Stimulated activated CD4-positive, alpha-beta T cell treated with anti-CD3 and anti-CD28 coated beads, Interleukin-4, amount 100 ng/mL, for 1 hour (primary cell): ENCODE results near the gene FRAT1.

Experiments used
- DNase-seq: peaks from one replicate; pipeline ENCODE4 v3.0.0-alpha.2; 2020

FRAT1 gene

DNA sequence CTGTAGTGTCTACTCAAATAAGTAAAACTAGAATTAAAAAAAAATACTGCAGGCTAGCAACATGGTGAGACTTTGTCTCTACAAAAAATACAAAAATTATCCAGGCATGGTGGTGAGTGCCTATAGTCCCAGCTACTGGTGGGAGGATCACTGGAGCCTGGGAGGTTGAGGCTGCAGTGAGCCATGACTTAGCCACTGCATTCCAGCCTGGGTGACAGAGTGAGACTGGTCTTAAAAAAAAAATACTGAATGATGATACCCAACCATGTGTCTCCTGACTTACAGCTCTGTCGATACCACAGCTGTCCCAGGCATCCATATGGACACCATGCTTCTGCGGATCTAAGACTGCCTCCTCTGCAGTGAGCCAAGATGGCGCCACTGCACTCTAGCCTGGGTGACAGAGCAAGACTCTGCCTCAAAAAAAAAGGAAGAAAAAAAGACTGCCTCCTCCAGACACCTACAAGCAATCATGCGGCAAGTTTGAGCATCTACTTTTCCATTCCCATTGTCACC, 7.9 kb upstream of the FRAT1 start:
- no peak for DNase-seq

DNA sequence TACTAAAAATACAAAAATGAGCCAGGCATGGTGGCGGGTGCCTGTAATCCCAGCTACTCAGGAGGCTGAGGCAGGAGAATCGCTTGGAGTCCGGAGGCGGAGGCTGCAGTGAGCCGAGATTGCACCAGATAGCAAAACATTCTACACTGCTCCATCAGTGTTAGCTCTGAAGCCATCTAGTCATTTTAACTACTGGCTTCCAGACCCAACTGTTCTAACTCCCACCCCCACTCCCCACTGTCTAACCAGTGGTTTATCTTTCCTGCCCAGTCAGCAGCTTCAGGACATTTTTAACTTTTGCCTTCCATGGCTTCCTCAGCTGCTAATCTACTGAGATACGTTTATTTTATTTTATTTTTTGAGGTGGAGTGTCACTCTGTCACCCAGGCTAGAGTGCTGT, 6.2 kb upstream of the FRAT1 start:
- no peak for DNase-seq

DNA sequence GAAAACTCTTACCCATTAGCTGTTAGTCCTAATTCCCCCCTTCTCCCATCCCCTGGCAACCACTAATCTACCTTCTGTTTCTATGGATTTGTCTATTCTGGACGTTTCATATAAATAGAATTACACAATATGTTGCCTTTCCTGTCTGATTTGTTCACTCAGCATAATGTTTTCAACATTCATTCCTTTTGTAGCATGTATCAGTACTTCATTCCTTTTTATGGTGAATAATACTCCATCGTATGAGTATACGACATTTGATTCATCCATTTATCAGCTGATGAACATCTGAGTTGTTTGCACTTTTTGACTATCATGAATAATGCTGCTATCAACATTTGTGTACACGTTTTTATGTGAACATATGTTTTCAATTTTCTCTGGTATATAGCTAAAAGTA, 4.4 kb upstream of the FRAT1 start:
- no peak for DNase-seq

DNA sequence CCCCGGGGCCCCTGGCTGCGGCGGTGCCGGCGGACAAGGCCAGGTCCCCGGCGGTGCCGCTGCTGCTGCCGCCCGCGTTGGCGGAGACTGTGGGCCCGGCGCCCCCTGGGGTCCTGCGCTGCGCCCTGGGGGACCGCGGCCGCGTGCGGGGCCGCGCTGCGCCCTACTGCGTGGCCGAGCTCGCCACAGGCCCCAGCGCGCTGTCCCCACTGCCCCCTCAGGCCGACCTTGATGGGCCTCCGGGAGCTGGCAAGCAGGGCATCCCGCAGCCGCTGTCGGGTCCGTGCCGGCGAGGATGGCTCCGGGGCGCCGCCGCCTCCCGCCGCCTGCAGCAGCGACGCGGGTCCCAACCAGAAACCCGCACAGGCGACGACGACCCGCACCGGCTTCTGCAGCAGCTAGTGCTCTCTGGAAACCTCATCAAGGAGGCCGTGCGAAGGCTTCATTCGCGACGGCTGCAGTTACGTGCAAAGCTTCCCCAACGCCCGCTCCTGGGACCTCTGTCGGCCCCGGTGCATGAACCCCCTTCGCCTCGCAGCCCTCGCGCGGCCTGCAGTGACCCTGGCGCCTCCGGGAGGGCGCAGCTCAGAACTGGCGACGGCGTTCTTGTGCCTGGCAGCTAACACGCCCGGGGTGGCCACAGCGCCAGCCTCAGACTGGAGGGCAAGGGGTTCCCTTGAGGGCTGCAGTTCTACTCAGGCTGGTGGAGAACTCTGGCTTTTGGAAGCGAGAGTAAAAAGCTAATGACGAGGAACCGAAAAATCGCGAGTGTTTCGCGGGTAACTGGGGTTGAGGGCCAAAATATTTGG, 804 bp downstream of the FRAT1 start:
- peak; percentile 62 for DNase-seq

GRCh38 chr10:97320480-97321031, 1.5 kb downstream of the FRAT1 start:
- DNase-seq: peak; percentile 26

GRCh38 chr10:97321032-97321803, 2.1 kb downstream of the FRAT1 start:
- DNase-seq: peak; percentile 11

DNA sequence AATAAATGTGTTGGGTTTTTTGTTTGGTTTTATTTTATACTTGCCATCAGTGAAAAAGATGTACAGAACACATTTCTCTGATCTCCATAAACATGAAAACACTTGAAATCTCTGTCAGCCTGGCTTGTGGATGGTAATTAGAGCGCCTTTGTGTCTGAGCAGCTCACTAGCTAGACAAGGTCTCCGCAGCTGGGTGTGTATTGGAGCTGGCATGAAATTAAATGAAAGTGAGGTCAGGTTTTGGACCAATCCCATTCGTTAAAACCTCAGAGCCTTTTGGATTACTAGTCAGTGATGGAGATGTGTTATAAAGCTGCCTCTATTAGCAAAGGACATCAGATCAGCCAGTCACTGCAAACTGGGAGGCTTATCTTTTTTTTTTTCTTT, 2.7 kb downstream of the FRAT1 start:
- no peak for DNase-seq

DNA sequence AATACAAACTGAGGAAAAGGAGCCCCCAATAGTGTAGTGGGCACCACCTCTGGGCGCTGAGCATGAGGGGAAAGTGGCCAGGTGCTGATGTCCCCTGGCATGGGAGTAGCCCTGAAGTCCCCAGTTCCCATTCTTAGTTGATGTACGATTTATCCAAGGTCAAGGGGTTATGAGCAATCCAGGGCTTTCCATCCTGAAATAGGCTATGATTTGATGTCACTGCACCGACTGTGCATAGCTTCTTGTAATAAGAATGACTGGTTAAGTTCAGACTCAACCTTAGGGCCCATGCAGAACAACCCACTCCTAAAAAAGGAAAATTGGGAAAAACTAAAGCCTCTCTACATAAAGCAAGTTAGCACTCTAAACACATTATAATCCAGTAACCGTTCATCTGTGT, 4.4 kb downstream of the FRAT1 start:
- no peak for DNase-seq

DNA sequence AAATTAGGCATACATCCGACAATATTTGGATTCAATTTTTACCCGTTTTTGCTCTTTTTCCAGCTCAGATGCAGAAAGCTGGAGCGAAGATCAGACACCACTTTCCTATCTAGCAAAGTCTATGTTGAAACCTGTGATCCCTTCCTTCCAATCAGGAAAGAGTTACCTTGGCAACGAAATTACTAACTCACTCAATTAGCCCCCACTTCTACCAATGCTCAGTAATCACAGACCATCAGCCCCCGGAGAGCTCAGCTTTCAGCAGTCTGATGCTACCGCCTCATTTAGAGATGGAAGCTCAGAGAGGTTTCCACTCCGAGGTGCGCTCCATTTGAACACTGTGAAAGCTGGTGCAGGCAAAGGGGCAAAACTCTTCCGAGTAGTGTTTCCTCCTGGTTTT, 6.7 kb downstream of the FRAT1 start:
- no peak for DNase-seq

DNA sequence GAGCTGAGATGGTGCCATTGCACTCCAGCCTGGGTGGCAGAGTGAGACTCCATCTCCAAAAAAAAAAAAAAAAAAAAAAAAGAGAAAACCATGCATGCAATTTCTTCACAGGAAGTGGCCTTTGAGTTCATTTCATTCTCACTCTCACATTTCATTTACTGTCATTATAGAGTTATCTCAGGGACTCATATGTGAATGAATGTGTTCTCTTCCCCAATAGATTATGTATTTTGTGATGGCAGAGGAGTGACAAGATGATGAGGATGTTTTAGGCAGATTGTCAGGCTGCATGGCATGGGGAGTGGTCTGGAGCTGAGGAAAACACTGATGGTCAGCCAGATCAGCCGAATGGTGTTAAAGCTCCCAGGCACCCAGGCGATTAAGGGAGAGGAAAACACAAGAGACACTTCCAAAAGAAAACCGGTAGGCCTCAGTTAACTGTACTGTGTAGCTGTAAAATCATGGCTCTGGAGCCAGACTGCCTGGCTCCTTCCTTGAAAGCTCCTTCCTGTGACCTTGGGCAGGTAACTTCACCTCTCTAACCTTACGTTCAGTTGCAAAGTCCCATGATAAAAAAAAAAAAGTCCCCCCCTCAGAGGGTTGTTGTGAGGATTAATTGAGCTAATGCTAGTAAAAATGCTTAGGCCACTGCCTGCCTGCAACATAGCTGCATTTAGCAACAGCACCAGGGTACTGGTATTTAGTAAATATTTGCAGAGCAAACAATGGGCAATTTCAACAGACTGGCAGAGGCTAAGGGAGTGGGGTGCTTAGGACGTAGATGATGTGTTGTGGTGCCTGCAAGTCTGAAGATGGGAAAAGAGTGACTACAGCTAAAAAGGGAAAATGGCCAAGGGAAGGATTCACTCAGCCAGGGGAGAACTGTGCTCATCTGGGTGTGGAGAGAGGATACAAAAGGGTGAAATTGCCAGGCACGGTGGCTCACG, 8.6 kb downstream of the FRAT1 start:
- DNase-seq: no peak

DNA sequence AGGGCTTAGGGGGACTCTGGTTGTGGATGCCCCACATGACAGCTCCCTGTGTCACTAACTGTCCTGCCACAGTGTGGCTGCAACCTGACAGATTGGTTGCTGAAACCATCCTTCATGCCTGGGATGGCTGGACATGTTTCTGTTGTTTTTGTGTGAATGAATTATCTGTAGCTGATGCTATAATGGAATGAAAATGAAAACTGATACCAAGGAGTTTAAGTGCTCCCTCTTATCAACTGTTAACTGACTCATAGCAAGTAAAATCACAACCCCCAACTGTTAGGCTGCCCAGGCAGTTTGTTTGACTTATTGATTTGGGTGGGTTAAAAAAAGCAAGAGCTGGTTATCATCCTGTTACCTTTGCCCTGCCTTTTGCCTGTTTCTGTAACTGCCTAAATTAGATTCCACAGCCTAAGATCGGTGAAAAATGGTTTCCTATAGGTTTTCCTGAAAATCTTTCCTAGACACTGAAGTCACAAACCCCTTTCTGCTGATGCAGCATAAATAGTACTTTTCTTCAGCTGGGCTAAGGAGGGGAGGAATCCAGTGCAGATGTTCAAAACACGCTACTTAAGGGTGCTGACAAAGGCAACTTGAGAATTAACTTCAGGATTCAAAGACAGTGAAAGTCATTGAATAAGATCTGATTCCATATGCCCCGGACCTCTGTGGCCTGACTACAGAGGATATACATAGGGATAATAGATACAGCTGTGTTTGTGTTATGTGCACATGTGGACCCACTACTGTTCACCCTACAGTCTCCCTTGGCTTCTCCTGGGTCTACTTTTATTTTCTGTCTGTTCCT, 9.8 kb downstream of the FRAT1 start:
- no peak for DNase-seq

DNA sequence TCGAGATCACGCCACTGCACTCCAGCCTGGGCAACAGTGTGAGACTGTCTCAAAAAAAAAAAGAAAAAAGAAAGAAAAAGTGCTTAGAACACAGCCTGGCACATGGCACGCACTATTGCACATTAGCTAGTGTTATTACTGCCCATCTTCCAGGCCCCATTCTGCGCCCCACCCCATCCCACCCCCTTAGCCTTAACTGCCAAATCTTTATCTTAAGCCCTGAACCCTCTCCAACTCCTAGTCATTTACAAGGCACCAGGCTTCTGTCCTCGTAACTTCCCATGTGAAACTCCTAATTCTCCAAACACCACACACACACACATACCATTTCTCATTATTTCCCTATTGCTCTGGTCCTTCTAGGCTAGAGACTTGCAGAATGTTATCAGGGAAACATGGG, 10.7 kb downstream of the FRAT1 start:
- no peak for DNase-seq

GRCh38 chr10:97331153-97331703, 12.2 kb downstream of the FRAT1 start:
- DNase-seq: no peak

DNA sequence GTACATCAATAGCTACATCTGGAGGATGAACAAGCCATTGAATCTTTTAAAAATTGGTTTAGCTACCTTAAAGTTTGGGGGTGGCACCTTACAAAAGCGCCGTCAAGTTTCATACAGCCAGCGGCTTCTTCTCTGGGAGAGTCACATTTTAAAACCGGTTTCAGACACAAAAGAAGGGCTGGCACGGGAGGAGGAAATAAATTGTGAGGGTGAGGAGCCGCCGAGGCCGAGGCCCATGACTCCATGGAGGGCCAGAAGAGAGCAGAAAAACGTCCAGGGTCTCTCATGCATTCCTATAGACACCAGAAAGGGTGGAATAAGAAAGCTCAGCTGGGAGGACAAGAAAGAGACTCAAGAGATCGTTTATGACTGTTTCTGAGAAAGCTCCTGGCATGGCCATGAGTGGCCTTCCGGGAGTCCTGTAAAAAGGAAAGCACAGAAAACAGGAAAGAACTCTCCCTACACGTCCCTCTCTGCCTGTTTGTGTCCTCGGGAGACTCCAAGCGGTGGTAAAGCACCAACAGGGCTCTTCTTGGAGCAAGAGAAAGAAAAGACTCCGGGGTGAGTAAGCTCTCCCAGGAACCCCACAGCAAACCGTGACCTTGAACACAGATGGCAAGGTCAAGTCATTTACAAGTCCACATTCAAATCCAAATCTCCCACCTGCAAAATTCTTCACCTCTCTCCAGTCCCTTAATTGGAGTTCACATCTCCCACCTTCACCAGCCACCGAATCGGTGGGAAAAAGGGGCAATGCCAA, 13.7 kb downstream of the FRAT1 start:
- no peak for DNase-seq

GRCh38 chr10:97333351-97333600, 14.2 kb downstream of the FRAT1 start:
- no peak for DNase-seq

GRCh38 chr10:97333601-97334369, 14.7 kb downstream of the FRAT1 start:
- peak; percentile 36 for DNase-seq

DNA sequence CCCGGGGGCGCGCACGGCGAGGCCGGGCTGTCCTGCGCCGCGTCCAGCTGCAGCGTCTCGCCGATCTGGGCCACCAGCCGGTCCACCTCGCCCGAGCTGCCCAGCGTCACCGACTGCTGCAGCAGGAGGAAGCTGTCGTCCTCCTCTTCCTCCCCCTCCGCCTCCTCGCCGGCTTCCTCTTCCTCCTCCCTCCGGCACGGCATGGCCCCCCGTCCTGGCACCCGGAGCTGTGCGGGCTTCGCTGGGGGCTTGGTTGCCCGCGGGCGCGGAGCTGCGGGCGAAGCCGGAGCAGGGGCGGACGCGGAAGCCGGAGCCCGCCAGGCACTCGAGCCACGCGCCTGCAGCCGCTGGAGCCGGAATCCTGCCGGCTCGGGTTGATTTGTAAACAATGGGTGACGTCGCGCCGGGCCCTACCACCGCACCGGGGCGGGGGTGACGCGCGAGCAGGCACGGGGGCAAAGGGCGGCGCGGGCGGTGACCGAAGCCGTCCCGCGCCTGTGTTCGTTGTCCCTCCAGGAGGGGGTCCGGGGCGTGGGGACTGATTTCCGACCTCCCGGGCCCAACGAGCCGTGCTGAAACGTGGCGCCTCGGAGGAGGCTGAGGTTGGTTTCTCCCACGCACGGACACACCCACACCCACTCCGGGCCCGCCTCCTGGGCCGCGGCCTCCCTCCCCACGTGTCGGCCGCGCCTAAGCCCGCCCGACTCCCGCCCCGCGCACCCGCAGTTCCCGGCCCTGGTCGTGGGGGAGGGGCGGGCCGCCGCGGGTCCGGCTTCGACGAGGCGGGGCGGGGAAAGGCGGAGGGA, 15.5 kb downstream of the FRAT1 start, which contains the start of gene FRAT2:
TSS of gene FRAT2 (minus strand) at position 360 of the 806 bp plus-strand sequence. CDS start at position 203, 157 bp downstream.
- peak; percentile 87 for DNase-seq

- DNase-seq: no peak
These were observed 16.1 kb downstream of the FRAT1 start for GRCh38 chr10:97335188-97335619.

DNA sequence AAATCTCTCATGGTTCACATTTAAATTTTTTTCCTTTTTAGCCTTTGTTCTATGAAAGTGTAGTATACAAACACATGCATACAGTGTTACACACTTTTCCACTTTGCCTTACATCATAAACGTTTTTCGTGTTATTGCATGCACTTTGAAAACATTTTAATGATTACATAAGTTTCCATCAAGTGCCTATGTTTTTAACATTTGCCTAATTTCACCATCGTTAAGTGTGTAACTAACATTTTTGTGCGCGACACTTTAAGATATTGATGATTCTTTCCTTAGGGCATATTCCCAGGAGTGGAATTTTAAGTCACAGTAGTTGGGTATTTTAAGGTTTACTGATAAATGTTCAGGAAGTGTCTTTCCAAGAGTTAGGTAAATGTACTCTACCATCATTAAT, 16.9 kb downstream of the FRAT1 start:
- no peak for DNase-seq
